A549 treated with AZD9567 at 1 μM for 4 hours (cell line): ENCODE data around the gene PDSS2. TPM values are rescaled to one million over a fixed set of nuclear protein-coding genes. Genes with fewer than 3 reads are reported as not detected.

Experiments used
- total RNA-seq: library from RNA; stranded (reverse); fragments of 200-300 nt; extraction: Qiagen RNA extraction; gene quantifications from 5 replicates; pipeline ENCODE4 v1.2.3, GENCODE V29; 2022; ENCODE audit not compliant: insufficient read depth

The PDSS2 gene, protein sequence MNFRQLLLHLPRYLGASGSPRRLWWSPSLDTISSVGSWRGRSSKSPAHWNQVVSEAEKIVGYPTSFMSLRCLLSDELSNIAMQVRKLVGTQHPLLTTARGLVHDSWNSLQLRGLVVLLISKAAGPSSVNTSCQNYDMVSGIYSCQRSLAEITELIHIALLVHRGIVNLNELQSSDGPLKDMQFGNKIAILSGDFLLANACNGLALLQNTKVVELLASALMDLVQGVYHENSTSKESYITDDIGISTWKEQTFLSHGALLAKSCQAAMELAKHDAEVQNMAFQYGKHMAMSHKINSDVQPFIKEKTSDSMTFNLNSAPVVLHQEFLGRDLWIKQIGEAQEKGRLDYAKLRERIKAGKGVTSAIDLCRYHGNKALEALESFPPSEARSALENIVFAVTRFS
- total RNA-seq = 5.2 to 6.9 TPM (median 5.7 TPM) in 5 replicates

DNA sequence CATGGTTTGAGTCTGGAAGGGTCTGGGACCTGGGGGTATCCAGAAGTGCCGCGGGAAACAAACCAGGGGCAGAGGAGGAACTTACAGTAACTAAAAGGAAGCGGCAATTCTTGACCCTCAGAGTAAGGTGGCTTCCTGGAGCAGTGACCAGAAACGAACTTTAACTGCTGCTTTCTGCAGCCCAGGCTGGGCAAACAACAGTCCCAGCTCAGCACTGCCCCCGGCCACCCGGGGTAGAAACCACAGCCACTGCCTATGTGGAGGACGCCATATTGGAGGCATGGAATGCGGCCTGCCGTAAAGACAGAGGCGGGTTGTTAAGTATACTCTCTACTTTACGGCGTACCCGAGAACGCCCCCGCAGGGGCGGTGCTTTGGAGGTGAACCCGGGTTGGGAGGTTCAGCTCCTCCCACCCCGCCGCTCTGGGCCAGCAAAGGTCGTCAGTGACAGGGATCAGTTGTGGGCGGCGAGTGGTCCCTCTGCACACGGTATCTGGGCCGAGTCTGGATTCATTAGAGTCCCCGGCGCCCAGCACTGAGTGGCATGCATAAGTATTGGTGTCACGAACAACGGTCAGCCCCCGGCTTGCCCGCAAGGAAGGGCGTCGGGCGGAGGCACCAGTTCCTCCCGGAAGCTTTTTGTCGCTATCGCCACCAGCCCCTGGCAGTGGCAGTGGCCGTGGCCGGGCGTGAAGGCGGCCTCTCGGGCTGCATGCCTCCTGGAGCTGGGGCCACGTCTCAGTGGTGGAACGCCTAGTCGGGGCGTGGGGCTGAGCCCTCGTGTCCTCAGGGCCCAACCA lies at the start of gene PDSS2:
TSS of gene PDSS2 (minus strand) at position 282 of the 800 bp plus-strand sequence. CDS start at position 3, 279 bp downstream.

DNA sequence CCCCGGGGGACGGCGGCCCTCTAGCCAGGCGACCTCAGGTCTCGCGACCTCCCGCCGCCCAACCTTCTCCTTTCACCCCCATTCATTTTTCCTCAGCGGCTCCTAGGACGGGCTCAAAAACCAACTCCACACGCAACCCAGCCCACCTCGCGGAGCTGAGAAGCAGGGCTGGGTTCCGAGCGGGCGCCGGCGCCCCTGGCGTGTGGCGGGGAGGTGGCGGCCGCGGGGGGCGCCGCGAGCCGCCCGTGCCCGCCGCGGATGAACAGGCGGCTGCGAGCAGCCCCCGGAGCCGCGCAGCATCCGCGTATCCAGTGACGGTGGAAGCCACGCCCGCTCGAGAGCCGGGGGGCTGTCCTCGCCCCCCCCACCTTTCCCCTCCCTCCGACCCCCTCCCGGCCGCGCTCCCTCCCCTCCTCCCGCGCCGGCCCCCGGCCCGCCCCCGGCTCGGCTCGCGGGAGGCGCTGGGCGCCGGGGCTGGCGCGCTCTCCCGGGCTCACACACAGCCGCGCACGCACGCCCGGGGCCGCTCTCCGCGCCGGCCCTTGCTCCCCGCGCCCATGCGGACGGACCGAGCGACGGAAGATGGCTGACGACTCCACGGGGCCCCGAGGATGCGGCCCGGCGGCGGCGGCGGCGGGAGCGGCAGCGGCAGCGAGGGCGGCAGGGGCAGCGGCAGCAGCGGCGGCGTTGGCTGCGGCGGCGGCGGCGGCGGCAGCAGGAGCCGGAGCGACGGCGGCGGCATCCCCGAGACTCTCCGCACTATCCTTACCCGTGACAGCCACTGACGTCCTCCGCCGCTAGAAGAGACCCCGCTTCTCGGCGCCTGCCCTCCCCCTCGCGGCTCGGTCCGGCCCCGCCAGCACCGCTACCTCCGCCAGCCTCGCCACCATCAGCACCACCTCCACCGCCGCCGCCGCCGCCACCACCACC lies 30.5 kb upstream of the PDSS2 start, which contains the start of gene SOBP:
TSS of gene SOBP (plus strand) at position 482 of the 930 bp plus-strand sequence. CDS start 500 bp downstream, outside the sequence.

DNA sequence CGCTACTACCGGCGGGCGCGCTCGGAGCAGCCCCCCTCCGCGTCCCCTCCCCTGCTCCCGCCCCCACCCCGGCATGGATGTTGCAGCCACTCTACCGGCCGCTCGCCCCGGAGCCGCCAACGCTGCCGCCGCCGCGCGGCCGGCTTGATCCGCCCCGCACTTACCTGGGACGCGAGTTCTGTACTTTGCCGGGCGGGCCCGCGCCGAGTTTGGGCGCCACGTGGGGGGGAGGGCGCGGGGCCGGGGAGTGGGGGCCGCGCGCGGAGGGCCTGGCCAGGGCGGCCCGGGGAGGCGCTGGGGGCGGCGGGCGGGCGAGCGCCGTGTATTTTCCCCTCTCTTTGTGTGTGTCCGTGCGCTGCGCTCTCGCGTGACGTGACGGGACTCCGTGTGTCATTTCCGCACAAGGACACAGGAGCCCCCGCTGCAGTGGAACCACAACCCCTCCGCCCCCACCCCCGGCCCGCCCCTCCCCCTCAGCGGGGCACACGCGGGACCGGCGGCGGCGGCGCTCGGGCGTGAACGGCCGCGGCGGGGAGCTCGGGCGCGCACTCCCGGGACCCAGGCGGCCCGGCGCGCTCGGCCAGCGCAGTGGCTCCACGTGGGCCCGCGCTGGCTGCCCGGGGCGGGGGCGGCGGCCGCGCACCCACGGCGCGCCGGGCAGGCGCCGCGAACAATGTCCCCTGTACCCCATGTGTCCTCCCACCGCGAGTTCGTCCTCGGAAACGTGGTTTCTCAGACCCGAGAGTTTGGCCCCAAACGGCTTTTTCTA lies 344.3 kb downstream of the PDSS2 start, which contains the start of gene BEND3:
TSS of gene BEND3 (minus strand) at position 590 of the 769 bp plus-strand sequence. CDS start 16,230 bp downstream, outside the sequence.

Other genes starting within 250 kb of the PDSS2 start
- 0.72 to 1.2 TPM (median 0.92 TPM) in 5 replicates for gene SOBP, start 30.6 kb upstream of the PDSS2 start, total RNA-seq